ENCODE measurements around the gene SV2A.
A peak's percentile ranks its signal among the peaks of the same experiment; 100 is the strongest.
"Not testable (repeated sequence)": the region's sequence is repeated elsewhere in the genome, so short reads cannot be mapped to it uniquely, and the experiment has no call there.

The SV2A gene

DNA sequence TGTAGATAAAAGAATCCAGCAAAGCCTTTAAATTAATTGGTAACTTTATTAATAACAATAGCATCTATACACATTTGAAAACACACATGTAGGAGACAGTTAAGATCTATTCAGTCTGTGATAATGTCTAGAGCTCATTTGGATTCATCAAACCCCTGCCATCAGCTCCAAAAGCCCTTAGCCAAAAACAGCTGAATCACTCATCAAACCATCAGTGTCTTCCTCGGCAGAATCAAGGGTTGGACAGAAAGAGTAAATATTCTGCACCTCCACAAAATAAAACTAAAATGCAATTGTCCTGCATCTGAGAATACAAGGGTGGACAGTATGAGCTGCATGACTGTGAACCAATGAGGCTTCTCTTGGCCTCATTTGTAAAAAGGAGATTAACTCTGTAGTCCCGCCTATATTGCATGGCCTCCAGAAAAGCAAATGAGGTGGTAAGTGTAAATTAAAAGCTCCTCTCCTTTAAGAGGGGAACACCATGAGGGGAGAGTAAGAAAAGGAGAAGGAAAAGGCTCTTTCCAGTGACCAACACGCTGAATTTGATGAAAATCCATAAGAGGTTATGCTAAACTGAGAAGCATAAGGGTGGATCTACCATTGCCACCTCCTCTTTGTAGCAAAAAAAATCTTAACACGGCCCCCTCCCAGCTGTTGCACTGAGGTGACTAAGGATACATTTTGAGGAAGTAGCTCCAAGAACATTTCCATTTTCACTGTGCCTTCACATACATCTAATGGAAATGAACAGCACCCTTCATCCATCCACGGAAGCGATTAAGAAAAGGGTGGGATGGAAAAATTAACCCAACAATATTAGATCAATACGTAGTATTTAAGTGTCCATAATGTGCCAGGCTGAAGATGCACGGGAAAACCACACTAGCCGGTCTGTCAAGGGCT is 33.0 kb downstream of the SV2A start:
- Histone ChIP-seq H3K4me3 (ENCODE audit: low read length) (peak overlapping the region; percentile 98), H3K36me3 (ENCODE audit: control insufficient read depth, low read depth, low read length) (no peaks in the 10 kb centered on the region), H3K9me3 (ENCODE audit: control insufficient read depth, low read depth, low read length) (no peaks in the 10 kb centered on the region), H3K9ac (ENCODE audit: low read length) (peak overlapping the region; percentile 98), H3K27me3 (ENCODE audit: control insufficient read depth, insufficient read depth, low read length) (no peaks in the 10 kb centered on the region), H3K4me1 (ENCODE audit: control insufficient read depth, low read depth, low read length) (peaks cover 17% of the 10 kb centered on the region), H3K27ac (ENCODE audit: low read length) (peak overlapping the region; percentile 87)

DNA sequence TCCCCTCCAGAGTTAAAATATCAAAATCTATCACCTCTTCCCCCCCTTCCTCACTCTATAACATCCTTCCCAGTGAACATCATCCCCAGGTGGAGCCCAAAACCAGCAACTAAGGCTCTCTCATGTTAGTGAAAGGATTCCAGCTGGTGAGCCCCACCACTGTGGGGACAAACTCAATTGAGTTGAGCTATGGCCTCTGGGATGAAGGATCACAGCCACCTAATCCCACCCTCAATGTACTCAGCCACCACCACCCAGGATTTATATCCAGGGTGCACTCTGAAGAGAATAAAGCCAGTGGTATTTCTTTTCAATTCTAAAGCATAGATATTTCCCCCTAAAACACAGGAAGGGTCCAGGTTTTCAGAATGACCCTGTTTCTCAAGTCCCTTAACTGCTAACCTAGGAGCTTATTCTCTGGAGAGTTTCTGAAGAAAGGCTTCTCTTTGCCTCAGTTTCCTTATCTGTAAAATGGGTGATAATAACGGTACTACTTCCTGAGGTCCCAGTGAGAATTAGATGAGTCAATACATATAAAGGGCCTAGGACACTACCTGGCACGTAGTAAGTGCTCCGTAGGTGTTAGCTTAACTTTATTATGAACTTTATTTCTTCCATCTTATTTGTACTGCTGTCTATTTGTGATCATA is 33.9 kb downstream of the SV2A start:
- no peaks in the 10 kb centered on the region for H3K36me3 ChIP-seq (ENCODE audit: control insufficient read depth, low read depth, low read length)
- H3K9ac ChIP-seq (ENCODE audit: low read length): no peak overlapping the region
- H3K4me1 ChIP-seq (ENCODE audit: control insufficient read depth, low read depth, low read length): peaks cover 13% of the 10 kb centered on the region
- no peak overlapping the region for H3K27ac ChIP-seq (ENCODE audit: low read length)
- no peaks in the 10 kb centered on the region for H3K27me3 ChIP-seq (ENCODE audit: control insufficient read depth, insufficient read depth, low read length)
- no peak overlapping the region for H3K4me3 ChIP-seq (ENCODE audit: low read length)
- no peaks in the 10 kb centered on the region for H3K9me3 ChIP-seq (ENCODE audit: control insufficient read depth, low read depth, low read length)

DNA sequence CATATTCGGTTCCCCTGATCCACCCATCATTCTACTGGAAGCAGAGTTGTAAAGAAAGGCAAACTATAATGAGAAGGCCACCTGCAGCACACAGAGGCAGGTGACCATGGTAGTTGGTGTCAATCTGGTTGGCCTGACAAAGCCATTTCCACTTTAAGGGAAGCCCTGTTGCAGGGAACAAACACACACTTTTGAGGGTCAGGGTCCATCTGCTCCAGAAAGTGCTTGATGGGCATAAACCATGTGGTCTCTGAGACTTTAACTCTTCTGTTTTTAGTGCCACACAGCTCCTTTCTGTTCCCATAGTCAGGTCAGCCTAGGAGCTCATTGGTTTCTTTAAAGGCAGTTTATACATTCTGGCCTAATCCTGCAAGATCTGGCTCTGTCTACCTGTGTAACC is 35.8 kb downstream of the SV2A start:
- Histone ChIP-seq H3K4me3 (ENCODE audit: low read length) (no peak overlapping the region), H3K36me3 (ENCODE audit: control insufficient read depth, low read depth, low read length) (no peaks in the 10 kb centered on the region), H3K9ac (ENCODE audit: low read length) (no peak overlapping the region), H3K9me3 (ENCODE audit: control insufficient read depth, low read depth, low read length) (no peaks in the 10 kb centered on the region), H3K27me3 (ENCODE audit: control insufficient read depth, insufficient read depth, low read length) (no peaks in the 10 kb centered on the region), H3K4me1 (ENCODE audit: control insufficient read depth, low read depth, low read length) (peaks cover 13% of the 10 kb centered on the region), H3K27ac (ENCODE audit: low read length) (no peak overlapping the region)

DNA sequence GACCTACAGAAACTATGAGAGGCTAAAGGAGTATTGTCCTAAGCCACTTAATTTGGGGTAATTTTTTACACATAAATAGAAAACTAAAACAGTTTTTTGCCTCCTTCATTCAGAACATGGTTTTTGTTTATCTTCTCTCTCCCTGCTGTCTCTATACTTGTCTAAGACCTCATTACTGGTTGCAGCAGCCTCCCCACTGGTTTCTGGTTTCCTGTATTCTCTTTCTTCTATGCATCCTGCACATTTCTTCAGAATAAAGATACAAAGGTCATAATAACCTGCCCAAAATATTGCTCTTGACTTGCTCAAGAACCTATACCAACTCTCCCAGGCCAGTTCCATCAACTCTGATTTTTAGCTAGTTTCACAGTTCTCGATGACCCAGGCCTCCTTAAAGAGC is 38.1 kb downstream of the SV2A start:
- Histone ChIP-seq H3K4me3 (ENCODE audit: low read length) (no peak overlapping the region), H3K9me3 (ENCODE audit: control insufficient read depth, low read depth, low read length) (no peaks in the 10 kb centered on the region), H3K27ac (ENCODE audit: low read length) (no peak overlapping the region), H3K36me3 (ENCODE audit: control insufficient read depth, low read depth, low read length) (no peaks in the 10 kb centered on the region), H3K4me1 (ENCODE audit: control insufficient read depth, low read depth, low read length) (peaks cover 6% of the 10 kb centered on the region), H3K9ac (ENCODE audit: low read length) (no peak overlapping the region), H3K27me3 (ENCODE audit: control insufficient read depth, insufficient read depth, low read length) (no peaks in the 10 kb centered on the region)

DNA sequence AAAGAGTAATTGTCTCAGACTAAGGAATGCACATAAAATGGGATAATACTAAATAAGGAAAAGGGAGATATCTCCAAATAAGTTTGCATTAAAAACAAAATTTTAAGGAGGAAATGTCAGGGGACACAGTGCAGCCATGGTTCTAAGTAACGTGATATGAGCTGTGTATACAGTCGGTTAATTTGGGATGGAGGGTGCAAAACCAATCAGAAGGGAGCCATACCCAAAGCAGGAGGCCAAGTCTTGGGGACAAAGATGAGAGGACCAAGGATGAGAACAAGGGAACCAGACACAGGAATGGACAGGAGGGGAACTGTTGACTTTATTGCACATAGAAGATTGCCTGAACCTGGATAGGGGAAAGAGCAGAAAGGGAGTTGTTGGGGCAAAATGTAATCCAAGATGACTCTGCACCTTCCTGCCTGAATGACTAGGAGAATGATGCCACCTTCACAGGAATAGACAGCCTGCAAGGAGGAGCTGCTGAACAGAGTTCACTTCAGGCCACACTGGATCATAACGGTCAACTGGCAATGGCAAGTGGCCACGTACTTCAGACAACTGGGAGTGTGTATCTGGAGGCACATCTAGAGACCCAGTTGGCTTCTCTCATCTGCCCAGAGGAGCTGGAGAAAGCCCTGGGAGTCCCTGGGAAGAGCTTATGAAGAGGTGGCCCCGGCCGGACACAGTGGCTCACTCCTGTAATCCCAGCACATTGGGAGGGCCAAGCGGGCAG is 40.3 kb downstream of the SV2A start:
- Histone ChIP-seq H3K4me3 (ENCODE audit: low read length) (no peak overlapping the region), H3K27me3 (ENCODE audit: control insufficient read depth, insufficient read depth, low read length) (no peaks in the 10 kb centered on the region), H3K36me3 (ENCODE audit: control insufficient read depth, low read depth, low read length) (no peaks in the 10 kb centered on the region), H3K27ac (ENCODE audit: low read length) (no peak overlapping the region), H3K4me1 (ENCODE audit: control insufficient read depth, low read depth, low read length) (no peaks in the 10 kb centered on the region), H3K9ac (ENCODE audit: low read length) (no peak overlapping the region), H3K9me3 (ENCODE audit: control insufficient read depth, low read depth, low read length) (no peaks in the 10 kb centered on the region)

DNA sequence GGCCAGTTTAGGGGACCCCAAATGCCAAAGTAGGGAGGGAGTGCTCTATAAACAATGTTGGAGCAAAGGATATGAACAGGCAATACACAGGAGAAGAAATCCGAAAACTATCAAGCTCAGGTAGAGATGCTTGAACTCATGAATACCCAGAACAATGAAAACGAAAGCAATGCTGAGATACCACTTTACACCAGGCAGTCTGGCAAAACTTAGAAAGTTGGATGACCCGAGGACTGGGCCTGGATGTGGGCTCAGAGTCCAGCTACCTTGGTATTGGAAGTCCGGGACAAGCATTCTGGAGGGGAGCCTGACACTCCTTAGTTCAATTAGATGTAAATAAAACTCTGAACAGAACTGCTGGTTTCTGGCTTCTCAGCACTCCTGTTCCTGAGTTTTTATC is 44.6 kb downstream of the SV2A start:
- not testable (repeated sequence) for H3K36me3 ChIP-seq (ENCODE audit: control insufficient read depth, low read depth, low read length); H3K9ac ChIP-seq (ENCODE audit: low read length); H3K27me3 ChIP-seq (ENCODE audit: control insufficient read depth, insufficient read depth, low read length); H3K4me3 ChIP-seq (ENCODE audit: low read length); H3K27ac ChIP-seq (ENCODE audit: low read length); H3K9me3 ChIP-seq (ENCODE audit: control insufficient read depth, low read depth, low read length); H3K4me1 ChIP-seq (ENCODE audit: control insufficient read depth, low read depth, low read length)

DNA sequence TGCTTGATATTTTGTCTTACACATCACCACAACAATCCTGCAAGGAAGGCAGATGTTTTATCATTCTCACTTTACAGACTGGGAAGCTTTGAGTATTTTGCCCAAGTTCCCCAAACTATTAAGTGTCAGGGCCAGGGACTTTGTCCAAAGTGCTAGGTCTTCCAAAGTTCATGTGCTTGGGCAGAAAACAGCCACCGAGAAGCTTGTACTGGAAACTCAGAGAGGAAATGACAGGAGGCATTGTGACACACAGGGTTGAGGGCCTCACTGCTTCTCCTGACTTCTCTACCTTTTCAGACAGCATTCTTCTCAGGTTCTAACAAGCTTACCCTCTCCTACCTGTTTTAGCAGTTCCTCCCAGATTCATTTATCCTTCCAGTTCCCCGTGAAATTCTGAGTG is 50.8 kb downstream of the SV2A start:
- not testable (repeated sequence) for H3K9me3 ChIP-seq (ENCODE audit: control insufficient read depth, low read depth, low read length); H3K4me1 ChIP-seq (ENCODE audit: control insufficient read depth, low read depth, low read length); H3K27ac ChIP-seq (ENCODE audit: low read length); H3K9ac ChIP-seq (ENCODE audit: low read length); H3K4me3 ChIP-seq (ENCODE audit: low read length); H3K36me3 ChIP-seq (ENCODE audit: control insufficient read depth, low read depth, low read length); H3K27me3 ChIP-seq (ENCODE audit: control insufficient read depth, insufficient read depth, low read length)

DNA sequence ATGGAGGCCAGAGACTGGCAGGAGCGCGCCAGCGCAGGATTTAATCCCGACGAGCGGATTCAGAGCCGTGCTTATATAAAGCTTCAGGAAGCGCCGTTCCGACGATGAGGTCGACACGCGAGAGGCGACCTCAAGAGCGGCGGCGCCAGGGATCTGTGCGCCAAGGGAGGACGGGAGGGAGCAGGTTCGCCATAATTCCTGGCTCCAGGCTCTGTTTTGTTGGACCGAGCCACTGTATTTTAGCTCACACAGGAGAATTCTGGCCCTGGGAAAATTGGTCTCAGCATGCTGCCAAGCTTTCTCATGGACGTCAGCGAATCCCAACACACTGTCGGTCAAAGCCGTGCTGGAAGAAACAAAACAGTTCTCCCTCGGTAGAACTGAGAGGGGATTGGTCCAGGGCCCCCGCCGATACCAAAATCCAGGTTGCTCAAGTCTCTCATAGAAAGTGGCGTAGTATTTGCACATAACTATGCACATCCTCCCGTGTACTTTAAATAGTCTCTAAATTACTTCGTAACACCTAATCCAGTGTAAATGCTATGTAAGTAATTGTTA is 56.1 kb downstream of the SV2A start:
- not testable (repeated sequence) for H3K4me3 ChIP-seq (ENCODE audit: low read length); H3K4me1 ChIP-seq (ENCODE audit: control insufficient read depth, low read depth, low read length); H3K36me3 ChIP-seq (ENCODE audit: control insufficient read depth, low read depth, low read length); H3K9me3 ChIP-seq (ENCODE audit: control insufficient read depth, low read depth, low read length); H3K27ac ChIP-seq (ENCODE audit: low read length); H3K27me3 ChIP-seq (ENCODE audit: control insufficient read depth, insufficient read depth, low read length); H3K9ac ChIP-seq (ENCODE audit: low read length)

DNA sequence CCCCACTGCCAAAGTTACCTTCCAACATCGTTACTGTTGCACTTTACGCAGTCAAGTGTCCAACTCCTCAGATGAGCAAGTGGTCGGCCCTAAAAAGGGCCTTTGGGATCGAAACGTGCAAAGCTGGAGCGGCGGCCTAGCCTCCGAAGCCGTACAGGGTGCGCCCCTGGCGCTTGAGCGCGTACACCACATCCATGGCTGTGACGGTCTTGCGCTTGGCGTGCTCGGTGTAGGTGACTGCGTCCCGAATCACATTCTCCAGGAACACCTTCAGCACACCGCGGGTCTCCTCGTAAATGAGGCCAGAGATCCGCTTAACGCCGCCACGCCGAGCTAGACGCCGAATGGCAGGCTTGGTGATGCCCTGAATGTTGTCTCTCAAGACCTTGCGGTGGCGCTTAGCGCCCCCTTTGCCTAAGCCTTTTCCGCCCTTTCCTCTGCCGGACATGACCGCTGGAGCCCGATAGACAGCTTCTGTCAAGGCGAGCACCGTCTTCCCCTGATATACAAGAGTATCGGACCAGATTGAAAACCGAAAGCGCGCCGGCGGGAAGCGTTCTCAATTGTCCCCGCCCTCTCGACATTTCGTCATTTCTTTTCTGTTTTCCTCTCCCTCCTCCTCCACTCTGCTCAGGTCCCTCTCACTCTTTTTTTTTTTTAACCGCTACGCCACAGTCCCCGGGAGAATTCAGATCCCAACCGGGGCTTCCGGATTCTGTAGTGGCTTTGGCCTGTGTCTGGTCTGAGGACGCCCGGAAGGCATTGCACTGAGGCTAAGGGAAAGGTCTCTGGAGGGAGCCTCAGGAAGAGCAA is 56.8 kb downstream of the SV2A start:
- H3K9ac ChIP-seq (ENCODE audit: low read length); H3K36me3 ChIP-seq (ENCODE audit: control insufficient read depth, low read depth, low read length); H3K4me3 ChIP-seq (ENCODE audit: low read length); H3K27me3 ChIP-seq (ENCODE audit: control insufficient read depth, insufficient read depth, low read length); H3K9me3 ChIP-seq (ENCODE audit: control insufficient read depth, low read depth, low read length); H3K27ac ChIP-seq (ENCODE audit: low read length); H3K4me1 ChIP-seq (ENCODE audit: control insufficient read depth, low read depth, low read length): not testable (repeated sequence)

DNA sequence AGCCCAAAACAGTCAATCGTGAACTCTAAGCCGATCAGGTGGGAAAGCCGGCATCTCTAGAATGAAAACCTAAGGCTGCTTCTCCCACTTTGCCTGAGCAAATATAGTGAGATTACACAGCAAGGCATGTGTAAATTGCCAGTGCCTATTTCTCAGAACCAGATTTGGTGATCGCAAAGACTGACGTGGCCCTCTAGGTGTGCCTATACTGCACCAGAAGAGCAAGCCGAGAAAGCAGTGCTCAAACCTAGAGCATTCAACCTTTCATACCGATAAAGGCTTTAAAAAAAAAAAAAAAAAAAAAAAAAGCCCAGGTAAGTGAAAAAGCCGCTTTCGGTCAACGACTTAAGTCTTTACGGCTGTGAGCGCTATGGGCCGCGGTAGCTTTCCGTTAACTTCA is 57.4 kb downstream of the SV2A start:
- not testable (repeated sequence) for H3K27me3 ChIP-seq (ENCODE audit: control insufficient read depth, insufficient read depth, low read length); H3K36me3 ChIP-seq (ENCODE audit: control insufficient read depth, low read depth, low read length); H3K9ac ChIP-seq (ENCODE audit: low read length); H3K27ac ChIP-seq (ENCODE audit: low read length); H3K4me1 ChIP-seq (ENCODE audit: control insufficient read depth, low read depth, low read length); H3K9me3 ChIP-seq (ENCODE audit: control insufficient read depth, low read depth, low read length); H3K4me3 ChIP-seq (ENCODE audit: low read length)

All from iPS-18a (cell line).